GM18505 (cell line): Measurements from ENCODE around the gene IL1R2.
"Not testable (repeated sequence)": the region's sequence is repeated elsewhere in the genome, so short reads cannot be mapped to it uniquely, and the experiment has no call there.

Experiments
- ATAC-seq: cut with Tn5 transposase; IDR thresholded peaks from one replicate; pipeline ENCODE4 v1.9.1; 2021; ENCODE audit not compliant: unreplicated experiment
- POLR2A ChIP-seq: IDR thresholded peaks from 4 replicates; pipeline ENCODE4 v1.6.1; 2011; ENCODE audit warnings: borderline replicate concordance; ENCODE audit not compliant: insufficient read depth, insufficient read length; ENCODE audit errors: extremely low read depth

IL1R2 gene

DNA sequence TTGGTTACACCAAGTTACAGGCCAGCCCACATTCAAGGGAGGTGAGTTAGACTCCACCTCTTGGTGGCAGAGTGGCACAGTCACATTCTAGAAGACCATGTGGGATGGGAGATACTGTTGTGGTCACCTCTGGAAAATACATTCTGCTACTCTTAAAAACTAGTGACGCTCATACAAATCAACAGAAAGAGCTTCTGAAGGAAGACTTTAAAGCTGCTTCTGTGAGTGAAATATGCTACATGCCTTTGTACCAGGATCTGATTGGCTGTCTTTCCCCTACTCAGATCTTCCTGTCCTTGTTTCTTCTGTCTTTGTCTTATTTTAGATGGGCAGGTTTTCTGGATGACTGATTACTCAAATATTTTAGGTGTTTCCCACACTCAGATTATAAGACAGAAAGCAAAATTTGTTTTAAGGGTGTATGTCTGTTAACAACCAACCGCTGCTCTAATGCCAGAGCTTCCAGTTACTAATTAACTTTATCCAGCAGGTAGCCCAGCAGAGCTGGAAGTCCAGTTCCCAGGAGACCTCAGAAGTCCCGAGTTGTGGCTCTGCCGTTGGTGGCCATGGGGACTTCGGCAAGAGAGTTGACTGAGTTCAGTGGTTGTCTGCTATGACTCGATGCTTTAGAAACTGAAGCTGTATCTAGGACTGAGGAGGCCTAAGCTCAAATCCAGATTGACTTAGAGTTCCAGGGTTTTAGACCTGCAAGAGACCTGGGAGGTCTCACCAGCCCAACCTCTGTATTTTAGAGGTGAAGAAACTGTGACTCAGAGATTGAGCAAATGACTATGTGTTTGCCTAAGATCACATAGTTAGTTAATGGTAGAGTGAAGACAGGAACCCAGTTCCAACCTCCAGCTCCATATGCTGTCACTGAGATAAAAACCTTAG is 7.4 kb downstream of the IL1R2 start:
- no peak for ATAC-seq
- no peak for TF ChIP-seq POLR2A

DNA sequence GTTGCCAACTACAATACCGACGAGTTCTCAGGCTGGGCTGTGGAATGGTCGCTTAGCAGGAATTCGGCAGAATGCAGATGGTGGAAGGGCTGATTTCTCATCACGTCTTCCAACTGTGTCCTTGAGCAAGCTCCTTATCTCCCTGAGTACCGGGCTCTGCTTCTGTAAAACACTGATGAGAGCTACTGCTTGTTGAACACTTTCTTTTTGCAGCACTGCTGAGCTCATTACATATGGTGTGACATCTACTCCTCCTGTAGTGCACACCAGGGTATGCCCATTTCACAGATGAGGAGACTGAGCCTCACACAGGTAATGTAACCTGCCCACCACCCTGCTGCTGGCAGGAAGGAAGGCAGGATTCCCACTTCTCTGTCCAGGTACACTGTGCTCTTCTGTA is 8.3 kb downstream of the IL1R2 start:
- no peak for ATAC-seq
- TF ChIP-seq POLR2A, result no peak

DNA sequence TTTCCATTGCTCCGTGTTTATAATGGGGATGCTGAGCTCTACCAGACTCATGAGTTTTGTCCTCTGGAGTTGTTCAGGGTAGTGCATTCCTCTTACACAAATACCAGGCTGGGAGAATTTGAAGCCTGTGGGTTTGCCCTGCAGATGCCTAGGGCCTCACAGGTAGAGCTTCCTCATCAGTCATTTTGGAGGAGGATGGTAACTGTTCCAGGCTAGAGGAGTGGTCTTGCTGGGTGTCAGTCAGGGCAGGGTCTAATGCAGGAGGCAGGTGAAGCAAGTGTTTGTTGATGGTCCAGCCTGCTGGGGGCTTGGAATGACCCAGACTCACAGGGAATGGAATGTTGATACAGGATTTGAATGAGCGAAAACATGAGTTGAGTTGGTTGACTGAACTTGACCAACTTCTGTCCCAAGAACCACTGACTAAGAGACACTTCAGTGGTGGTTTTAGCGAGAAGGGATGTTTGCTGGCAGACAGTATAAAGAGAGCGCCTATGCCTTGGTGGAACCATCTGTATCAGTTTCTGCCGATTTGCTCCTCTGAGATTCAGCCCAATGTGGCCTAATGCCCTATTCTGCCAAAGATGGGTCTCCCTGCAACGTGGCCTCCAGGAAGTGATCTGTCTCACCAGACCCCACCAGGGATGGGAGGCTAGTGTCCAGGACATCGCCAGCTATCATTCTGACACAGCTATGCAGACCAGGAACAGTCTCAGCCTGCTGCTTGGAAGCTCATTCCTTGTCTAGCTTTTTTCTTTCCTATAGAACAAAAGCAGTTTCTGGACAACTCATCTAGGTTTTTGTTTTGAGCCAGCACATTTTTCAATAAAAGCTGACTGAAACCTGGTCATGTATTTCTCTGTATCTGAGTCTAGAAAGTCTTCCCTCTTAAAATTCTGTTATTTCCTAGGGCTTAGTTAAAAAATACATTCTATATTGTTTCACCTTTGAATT is 9.3 kb downstream of the IL1R2 start:
- no peak for TF ChIP-seq POLR2A
- ATAC-seq, result no peak

DNA sequence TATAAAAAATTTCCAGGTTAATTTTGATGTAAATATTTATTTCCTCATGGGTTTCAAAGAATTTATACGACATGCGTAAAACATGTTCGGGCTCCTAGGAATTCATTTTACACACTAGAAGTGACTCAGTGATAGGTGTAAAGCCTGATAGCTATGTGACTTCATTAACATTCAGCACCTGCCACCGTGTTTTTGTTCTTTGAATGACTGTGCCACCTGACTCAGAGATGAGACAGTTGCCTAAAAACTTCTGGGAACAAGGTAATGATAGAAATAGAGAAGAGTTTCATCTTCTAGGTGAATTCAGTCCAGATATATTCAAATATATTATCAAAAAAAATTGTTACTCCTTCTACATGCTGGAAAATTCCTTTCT is 10.0 kb downstream of the IL1R2 start:
- TF ChIP-seq POLR2A, result no peak
- no peak for ATAC-seq

GRCh38 chr2:102002228-102002627 is 10.5 kb downstream of the IL1R2 start:
- no peak for TF ChIP-seq POLR2A
- no peak for ATAC-seq

- ATAC-seq, result not testable (repeated sequence)
Observed at GRCh38 chr2:102002909-102003308, 11.1 kb downstream of the IL1R2 start.

GRCh38 chr2:102003696-102004095 is 11.9 kb downstream of the IL1R2 start:
- no peak for TF ChIP-seq POLR2A
- ATAC-seq, result no peak

DNA sequence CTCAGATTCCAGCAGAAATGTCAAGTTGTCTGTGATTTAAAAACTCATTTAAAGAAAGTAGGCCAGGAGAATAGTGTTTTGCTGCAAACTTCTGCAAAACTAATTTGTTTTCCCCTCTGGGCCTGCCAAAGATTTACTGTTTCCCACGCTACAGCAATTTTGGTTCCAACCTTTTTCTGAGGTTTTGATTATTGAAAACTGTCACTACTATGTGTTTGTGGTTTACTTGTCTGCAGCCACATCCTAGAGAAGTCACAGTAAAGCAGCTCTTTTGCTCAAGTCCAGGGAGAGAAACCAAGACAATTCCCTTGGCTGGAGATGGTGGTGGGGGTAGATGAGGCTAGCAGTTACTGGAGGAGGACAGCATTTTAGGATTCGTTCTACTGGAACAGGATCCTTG is 12.8 kb downstream of the IL1R2 start:
- ATAC-seq, result no peak
- TF ChIP-seq POLR2A, result no peak

DNA sequence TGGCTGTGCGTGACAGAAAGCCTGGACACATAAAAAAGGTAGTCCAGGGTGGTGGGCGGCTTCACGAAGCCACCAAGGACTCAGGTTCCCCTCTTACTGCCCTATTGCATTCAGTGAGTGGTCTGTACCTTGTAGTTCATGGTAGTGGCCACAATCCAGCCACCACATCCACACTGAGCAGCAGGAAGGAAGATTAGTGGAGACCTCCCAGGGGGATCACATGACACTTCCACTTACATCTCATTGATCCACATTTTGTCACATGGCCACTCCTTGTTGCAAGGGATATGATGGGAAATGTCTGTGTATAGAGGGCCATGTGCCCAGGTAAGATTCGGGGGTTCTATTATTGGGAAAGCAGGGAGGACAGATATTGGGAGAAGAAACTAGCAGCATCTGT is 13.7 kb downstream of the IL1R2 start:
- TF ChIP-seq POLR2A, result no peak
- no peak for ATAC-seq

DNA sequence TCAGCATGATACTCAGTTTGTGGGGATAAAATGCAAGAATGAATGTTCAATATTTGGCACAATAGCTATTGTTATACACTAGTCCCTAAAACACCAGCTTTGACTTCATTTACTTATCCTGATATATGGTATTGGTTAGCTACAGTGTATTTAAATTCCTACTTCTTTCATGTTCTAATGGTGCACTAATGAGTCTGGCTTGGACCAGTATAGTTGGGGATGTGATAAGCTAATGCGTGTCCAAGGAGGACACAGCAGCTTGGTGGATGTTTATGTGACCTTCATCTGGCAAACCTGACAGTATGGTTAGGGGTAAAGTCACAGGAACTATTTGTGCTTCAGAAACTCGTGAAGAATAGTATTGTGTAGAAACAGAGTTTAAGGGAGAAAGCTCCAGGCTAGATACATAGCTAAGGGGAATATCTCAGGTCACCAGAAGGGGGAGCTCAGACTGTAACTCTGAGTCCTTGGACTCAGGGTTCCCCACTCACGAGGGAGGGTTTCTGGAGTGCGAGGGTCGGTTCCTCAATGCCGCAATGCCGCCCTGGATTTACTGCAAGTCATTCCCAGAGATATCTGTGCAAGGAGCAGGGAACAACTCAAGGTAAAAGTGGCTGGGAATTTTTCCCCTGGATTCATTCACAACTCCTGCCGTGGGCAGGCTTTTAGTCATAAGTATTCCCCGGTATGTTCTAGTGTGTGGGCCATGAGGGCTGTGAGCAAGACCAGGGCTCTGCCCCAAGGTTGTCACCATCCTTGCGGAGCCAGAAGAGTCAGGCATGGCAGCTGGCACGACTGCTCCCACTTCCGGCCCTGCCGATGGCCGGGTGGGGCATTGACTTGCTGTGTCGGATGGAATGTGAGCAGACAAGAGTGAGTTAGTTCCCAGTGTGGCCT is 14.5 kb downstream of the IL1R2 start:
- no peak for TF ChIP-seq POLR2A
- peak; percentile 67 for ATAC-seq

DNA sequence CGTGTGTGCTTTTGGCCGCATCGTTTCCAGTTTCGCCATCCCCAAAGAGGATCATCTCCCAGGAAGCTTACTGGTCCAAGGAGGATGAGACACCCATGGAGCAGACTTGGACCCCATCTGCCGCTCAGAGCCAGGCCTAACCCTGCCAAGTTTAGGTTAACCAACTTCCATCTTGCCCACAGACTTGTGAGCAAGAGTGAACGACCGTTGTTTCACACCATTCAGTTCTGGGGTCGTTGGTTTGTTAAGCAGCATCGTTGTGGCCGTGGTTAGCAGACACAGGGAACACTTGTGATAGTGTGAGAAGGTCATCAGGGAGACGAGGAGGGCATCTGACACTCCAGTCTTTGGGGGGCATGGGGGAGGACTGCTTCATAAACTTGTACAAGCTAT is 15.1 kb downstream of the IL1R2 start:
- TF ChIP-seq POLR2A, result no peak
- no peak for ATAC-seq

DNA sequence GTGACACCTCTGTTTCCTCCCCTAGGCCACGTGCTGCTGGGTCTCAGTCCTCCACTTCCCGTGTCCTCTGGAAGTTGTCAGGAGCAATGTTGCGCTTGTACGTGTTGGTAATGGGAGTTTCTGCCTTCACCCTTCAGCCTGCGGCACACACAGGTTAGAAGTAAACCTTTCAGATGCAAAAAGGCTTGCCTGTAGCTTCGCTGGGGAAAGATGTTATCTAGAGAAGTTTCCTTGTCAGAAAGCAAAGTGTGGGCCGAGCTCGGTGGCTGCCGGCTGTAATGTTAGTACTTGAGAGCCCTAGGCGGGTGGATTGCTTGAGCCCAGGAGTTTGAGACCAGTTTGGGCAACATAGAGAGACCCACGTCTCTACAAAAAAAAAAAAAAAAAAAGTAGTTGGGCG is 16.7 kb downstream of the IL1R2 start:
- no peak for ATAC-seq
- no peak for TF ChIP-seq POLR2A

DNA sequence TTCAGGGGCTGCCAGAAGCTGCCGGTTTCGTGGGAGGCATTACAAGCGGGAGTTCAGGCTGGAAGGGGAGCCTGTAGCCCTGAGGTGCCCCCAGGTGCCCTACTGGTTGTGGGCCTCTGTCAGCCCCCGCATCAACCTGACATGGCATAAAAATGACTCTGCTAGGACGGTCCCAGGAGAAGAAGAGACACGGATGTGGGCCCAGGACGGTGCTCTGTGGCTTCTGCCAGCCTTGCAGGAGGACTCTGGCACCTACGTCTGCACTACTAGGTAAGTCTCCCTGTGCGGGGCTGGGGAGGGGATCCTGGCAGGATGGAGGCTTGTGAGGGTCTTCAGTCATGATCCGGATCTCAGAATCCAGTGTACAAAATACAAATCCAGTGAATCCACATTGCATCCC is 17.8 kb downstream of the IL1R2 start:
- no peak for TF ChIP-seq POLR2A
- ATAC-seq, result no peak
